Measurements from ENCODE around the gene CLEC3B. TPM values are rescaled to one million over a fixed set of nuclear protein-coding genes. Genes with fewer than 3 reads are reported as not detected.
A peak's percentile ranks its signal among the peaks of the same experiment; 100 is the strongest.

The CLEC3B gene
- total RNA-seq, 1 experiment from 2014 or later, result not detected

DNA sequence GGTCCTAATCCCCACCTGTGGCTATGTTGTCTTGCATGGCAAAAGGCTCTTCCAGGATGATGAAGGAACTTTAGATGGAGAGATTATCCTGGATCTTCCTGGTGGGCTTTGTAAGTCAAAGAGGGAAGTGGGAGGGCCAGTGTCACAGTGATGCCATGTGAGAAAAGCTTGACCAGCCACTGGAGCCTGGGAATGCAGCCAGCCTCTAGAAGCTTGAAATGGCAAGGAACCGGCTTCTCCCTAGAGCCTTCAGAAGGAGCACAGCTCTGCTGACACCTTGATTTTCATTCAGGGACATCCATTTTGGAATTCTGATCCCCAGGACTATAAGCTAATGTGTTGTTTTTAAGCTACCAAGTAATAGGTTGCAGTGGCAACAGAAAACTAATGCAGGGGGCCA lies 58.3 kb downstream of the CLEC3B start:
- H3K79me2 ChIP-seq (ENCODE audit: low read depth), result peaks cover 9% of the 10 kb centered on the region
- H3K36me3 ChIP-seq (ENCODE audit: low read depth), result peaks cover 52% of the 10 kb centered on the region
- no peak for TF ChIP-seq CTCF (conservative IDR thresholded peaks at IDR 0.05)
- no peak for TF ChIP-seq EZH2 (IDR thresholded peaks at IDR 0.05; ENCODE audit: low read depth)
- no peak overlapping the region for H3K4me2 ChIP-seq
- intact Hi-C loops (cut with micrococcal nuclease; ENCODE audit: unreplicated experiment), result no loop called here
- no peaks in the 10 kb centered on the region for H3K27me3 ChIP-seq (ENCODE audit: insufficient read depth, low read depth)
- H3K9me2 ChIP-seq (ENCODE audit: insufficient read depth), result no peaks in the 10 kb centered on the region
- H3F3A ChIP-seq (ENCODE audit: insufficient read depth, low read depth), result peaks cover 38% of the 10 kb centered on the region; the same call in 1 of the 2 replicates
- ChIA-PET POLR2A (ENCODE audit: unreplicated experiment) (no interaction called here), CTCF (no interaction called here)
- no TSS peak for BruUV-seq (replicated peaks)
- H3K4me1 ChIP-seq (replicated peaks; ENCODE audit: insufficient read depth), result no peaks in the 10 kb centered on the region; the same call in 1 of the 2 replicates
- H2AFZ ChIP-seq, result no peak overlapping the region
- no peak for DNase-seq
- H4K20me1 ChIP-seq (ENCODE audit: insufficient read depth), result no peaks in the 10 kb centered on the region
- no peaks in the 10 kb centered on the region for H3K9me3 ChIP-seq (ENCODE audit: insufficient read depth, low read depth)
- no peak overlapping the region for H3K4me3 ChIP-seq
- H3K27ac ChIP-seq, result no peak overlapping the region

DNA sequence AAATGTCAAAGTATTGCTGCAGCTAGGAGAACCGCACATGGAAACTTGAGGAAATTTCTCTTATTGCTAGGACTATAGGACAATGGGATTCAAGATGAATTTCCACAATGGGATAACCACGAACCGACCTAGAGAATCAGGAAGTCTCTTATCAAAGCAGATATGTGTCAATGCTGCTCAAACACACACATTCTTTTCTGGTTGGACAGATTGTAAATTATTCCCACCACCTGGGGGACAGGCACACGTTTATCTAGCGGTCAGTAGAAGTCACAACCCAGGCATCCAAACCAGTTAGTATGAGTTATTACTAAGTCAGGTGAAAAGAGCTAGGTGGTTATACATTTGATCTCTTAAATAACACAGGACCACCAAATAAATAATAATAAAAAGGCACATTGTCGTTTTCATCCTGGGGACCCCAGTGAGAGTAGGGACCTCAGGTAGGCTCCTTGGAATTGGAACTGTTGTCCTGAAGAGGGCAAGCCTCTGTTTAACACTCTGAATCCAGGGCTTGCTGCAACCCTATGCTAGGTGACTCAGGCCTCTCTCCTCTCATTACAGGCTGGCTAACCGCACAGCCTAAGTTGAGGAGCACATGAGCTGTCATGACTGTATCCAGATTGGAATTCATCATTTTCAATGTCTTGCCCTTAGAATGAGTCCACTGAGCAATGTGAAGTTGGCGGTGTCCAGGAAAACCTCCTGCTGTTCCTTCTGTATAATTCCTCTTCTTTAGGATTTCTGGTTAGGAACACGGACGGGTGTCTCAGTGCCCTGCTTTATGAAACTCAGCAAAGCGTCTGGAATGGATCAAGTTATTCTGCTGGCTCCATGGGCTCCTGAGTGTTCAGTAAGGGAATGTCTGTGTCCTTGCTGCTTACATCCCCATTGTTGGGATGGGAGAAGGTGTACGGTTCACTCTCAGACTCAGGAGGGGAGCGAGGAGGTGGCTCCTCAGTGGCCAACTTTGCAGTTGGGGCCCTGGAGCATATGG lies 59.0 kb downstream of the CLEC3B start:
- Histone ChIP-seq H4K20me1 (ENCODE audit: insufficient read depth) (no peaks in the 10 kb centered on the region), H3K9me3 (ENCODE audit: insufficient read depth, low read depth) (no peaks in the 10 kb centered on the region), H3K9me2 (ENCODE audit: insufficient read depth) (no peaks in the 10 kb centered on the region), H3K4me3 (no peak overlapping the region), H3K4me2 (no peak overlapping the region), H3K27ac (no peak overlapping the region), H3K79me2 (ENCODE audit: low read depth) (peaks cover 17% of the 10 kb centered on the region), H3F3A (ENCODE audit: insufficient read depth, low read depth) (peaks cover 34% of the 10 kb centered on the region; the same call in 1 of the 2 replicates), H2AFZ (no peak overlapping the region), H3K36me3 (ENCODE audit: low read depth) (peaks cover 60% of the 10 kb centered on the region), H3K27me3 (ENCODE audit: insufficient read depth, low read depth) (no peaks in the 10 kb centered on the region), H3K4me1 (replicated peaks; ENCODE audit: insufficient read depth) (no peaks in the 10 kb centered on the region; the same call in 1 of the 2 replicates)
- BruUV-seq (replicated peaks), result no TSS peak
- ChIA-PET CTCF (no interaction called here), POLR2A (ENCODE audit: unreplicated experiment) (no interaction called here)
- peak; percentile 14 to 56 for DNase-seq
- TF ChIP-seq CTCF (conservative IDR thresholded peaks at IDR 0.05), result no peak
- TF ChIP-seq EZH2 (IDR thresholded peaks at IDR 0.05; ENCODE audit: low read depth), result no peak
- intact Hi-C loops (cut with micrococcal nuclease; ENCODE audit: unreplicated experiment), result no loop called here

Other genes starting within 250 kb of the CLEC3B start
- 18.2 and 22.4 TPM in 2 replicates for gene TMEM42, start 164.4 kb upstream of the CLEC3B start, total RNA-seq (2021)
- 0.61 and 0.63 TPM in 2 replicates for gene TGM4, start 151.7 kb upstream of the CLEC3B start, total RNA-seq (2021)
- 107 and 118 TPM in 2 replicates for gene ZDHHC3, start 50.1 kb upstream of the CLEC3B start, total RNA-seq (2021)
- gene EXOSC7, start 50.1 kb upstream of the CLEC3B start, total RNA-seq (2021), result 56.2 and 58.0 TPM in 2 replicates
- 75.7 and 85.0 TPM in 2 replicates for gene CDCP1, start 120.1 kb downstream of the CLEC3B start, total RNA-seq (2021)
- 7.5 and 11.9 TPM in 2 replicates for gene TMEM158, start 200.0 kb downstream of the CLEC3B start, total RNA-seq (2021)

Data from PC-9 (cell line).